ENCODE results near the gene RBMS3.

- TF ChIP-seq EP300 (IDR thresholded peaks at IDR 0.05; ENCODE audit: low read depth) = no peak
- no peak for TF ChIP-seq CTCF (IDR thresholded peaks at IDR 0.05)
- no peak for TF ChIP-seq POLR2A (IDR thresholded peaks at IDR 0.05)
- TF ChIP-seq POLR2AphosphoS5 (IDR thresholded peaks at IDR 0.05) = no peak
Observed at GRCh38 chr3:29804044-29804443, 523.2 kb downstream of the RBMS3 start.
